Measurements from ENCODE around the gene SUV39H2.
"Not testable (repeated sequence)": the region's sequence is repeated elsewhere in the genome, so short reads cannot be mapped to it uniquely, and the experiment has no call there.

GRCh38 chr10:14938971-14939370 is 60.3 kb downstream of the SUV39H2 start:
- TF ChIP-seq, protein P1, sequence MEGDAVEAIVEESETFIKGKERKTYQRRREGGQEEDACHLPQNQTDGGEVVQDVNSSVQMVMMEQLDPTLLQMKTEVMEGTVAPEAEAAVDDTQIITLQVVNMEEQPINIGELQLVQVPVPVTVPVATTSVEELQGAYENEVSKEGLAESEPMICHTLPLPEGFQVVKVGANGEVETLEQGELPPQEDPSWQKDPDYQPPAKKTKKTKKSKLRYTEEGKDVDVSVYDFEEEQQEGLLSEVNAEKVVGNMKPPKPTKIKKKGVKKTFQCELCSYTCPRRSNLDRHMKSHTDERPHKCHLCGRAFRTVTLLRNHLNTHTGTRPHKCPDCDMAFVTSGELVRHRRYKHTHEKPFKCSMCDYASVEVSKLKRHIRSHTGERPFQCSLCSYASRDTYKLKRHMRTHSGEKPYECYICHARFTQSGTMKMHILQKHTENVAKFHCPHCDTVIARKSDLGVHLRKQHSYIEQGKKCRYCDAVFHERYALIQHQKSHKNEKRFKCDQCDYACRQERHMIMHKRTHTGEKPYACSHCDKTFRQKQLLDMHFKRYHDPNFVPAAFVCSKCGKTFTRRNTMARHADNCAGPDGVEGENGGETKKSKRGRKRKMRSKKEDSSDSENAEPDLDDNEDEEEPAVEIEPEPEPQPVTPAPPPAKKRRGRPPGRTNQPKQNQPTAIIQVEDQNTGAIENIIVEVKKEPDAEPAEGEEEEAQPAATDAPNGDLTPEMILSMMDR (IDR thresholded peaks at IDR 0.05), result not testable (repeated sequence)
- not testable (repeated sequence) for TF ChIP-seq POLR2AphosphoS5 (IDR thresholded peaks at IDR 0.05); POLR2A (IDR thresholded peaks at IDR 0.05; ENCODE audit: low read depth); EP300 (IDR thresholded peaks at IDR 0.05)

Data from esophagus muscularis mucosa (tissue), 4 donors.